ENCODE results near the gene RBM6. TPM values are rescaled to one million over a fixed set of nuclear protein-coding genes. Genes with fewer than 3 reads are reported as not detected.
"Not testable (repeated sequence)": the region's sequence is repeated elsewhere in the genome, so short reads cannot be mapped to it uniquely, and the experiment has no call there.

The RBM6 gene
- total RNA-seq, 3 donors from 2014 or later = 62.4 to 74.2 (median 65.9) TPM

DNA sequence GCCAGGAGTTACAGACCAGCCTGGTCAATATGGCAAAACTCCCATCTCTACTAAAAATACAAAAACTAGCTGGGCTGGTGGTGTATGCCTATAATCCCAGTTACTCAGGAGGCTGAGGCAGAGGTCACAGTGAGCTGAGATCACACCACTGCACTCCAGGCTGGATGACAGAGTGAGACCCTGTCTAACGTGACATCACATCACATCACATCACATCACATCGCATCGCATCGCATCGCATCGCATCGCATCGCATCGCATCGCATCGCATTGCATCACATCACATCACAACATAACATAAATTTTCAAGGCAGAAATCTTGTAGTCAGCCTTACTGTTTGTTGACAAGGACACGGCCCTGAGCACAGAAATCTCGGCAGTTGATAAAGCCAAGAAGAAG lies 44.4 kb downstream of the RBM6 start:
- Mint-ChIP-seq H3K4me3 (no peak overlapping the region), H3K9me3 (no peaks in the 10 kb centered on the region), H3K36me3 (ENCODE audit: insufficient read depth) (peaks cover 10% of the 10 kb centered on the region), H3K27me3 (ENCODE audit: low read depth) (no peaks in the 10 kb centered on the region), H3K4me1 (ENCODE audit: low read depth) (no peaks in the 10 kb centered on the region)
- ATAC-seq (no peak), DNase-seq (no peak)

GRCh38 chr3:49992326-49992725 lies 52.4 kb downstream of the RBM6 start:
- Mint-ChIP-seq H3K4me3 (no peak overlapping the region), H3K36me3 (ENCODE audit: insufficient read depth) (peaks cover 8% of the 10 kb centered on the region), H3K4me1 (ENCODE audit: low read depth) (peaks cover 2% of the 10 kb centered on the region), H3K27me3 (ENCODE audit: low read depth) (no peaks in the 10 kb centered on the region), H3K9me3 (no peaks in the 10 kb centered on the region)
- DNase-seq = no peak
- no peak for ATAC-seq

DNA sequence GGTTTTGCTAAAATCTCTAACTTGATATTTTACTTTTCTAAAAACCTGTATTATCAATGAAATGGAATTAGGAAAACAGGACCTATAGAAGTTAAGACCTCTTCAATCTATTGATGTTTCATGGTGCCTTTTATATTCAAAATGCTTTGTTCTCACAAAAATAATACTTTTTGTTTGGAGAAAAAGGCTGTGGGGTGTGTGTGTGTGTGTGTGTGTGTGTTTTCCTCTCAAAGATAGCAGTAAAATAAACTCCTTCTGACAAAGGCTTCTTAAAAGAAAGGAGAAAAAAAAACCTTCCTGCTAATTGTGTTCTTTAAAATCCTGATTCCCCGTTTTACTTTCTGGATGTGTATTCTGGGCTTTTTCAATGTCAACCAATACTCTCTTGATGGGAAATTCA lies 54.5 kb downstream of the RBM6 start:
- no peak for DNase-seq
- H3K27me3 Mint-ChIP-seq (ENCODE audit: low read depth) = no peaks in the 10 kb centered on the region
- no peak for ATAC-seq
- peaks cover 5% of the 10 kb centered on the region for H3K4me1 Mint-ChIP-seq (ENCODE audit: low read depth)
- H3K4me3 Mint-ChIP-seq = no peak overlapping the region
- peaks cover 10% of the 10 kb centered on the region for H3K36me3 Mint-ChIP-seq (ENCODE audit: insufficient read depth)
- no peaks in the 10 kb centered on the region for H3K9me3 Mint-ChIP-seq

- H3K36me3 Mint-ChIP-seq (ENCODE audit: insufficient read depth) = peaks cover 18% of the 10 kb centered on the region
- peaks cover 5% of the 10 kb centered on the region for H3K4me1 Mint-ChIP-seq (ENCODE audit: low read depth)
- no peak for ATAC-seq
- H3K9me3 Mint-ChIP-seq = no peaks in the 10 kb centered on the region
- H3K27me3 Mint-ChIP-seq (ENCODE audit: low read depth) = no peaks in the 10 kb centered on the region
- no peak overlapping the region for H3K4me3 Mint-ChIP-seq
- DNase-seq = no peak
These were observed 56.1 kb downstream of the RBM6 start for GRCh38 chr3:49996016-49996415.

DNA sequence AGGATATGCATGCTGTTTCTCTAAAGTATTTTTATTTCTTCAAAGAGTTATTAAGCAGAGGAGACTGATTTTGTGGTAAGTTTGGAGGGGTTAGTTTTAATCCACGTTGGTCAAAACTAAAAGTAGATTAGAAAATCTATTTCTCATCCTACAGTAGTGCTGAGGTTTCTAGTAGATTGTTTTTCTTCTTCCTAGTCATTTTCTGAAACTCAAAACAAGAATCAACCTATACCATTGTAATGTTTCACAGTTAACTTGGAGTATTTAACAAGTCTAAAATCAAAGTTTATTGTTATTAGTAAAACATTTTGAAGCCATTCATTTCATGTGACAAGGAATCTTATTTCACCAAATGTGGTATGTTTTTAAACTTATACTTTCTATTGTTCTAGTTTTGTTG lies 57.9 kb downstream of the RBM6 start:
- Mint-ChIP-seq H3K4me1 (ENCODE audit: low read depth) (peaks cover 5% of the 10 kb centered on the region), H3K4me3 (no peak overlapping the region), H3K27me3 (ENCODE audit: low read depth) (no peaks in the 10 kb centered on the region), H3K36me3 (ENCODE audit: insufficient read depth) (peaks cover 23% of the 10 kb centered on the region), H3K9me3 (no peaks in the 10 kb centered on the region)
- ATAC-seq (no peak), DNase-seq (no peak)

- no peaks in the 10 kb centered on the region for H3K27me3 Mint-ChIP-seq (ENCODE audit: low read depth)
These were observed 58.4 kb downstream of the RBM6 start for GRCh38 chr3:49998326-49998725.

GRCh38 chr3:50001511-50001910 lies 61.6 kb downstream of the RBM6 start:
- Mint-ChIP-seq H3K9me3 (no peaks in the 10 kb centered on the region), H3K36me3 (ENCODE audit: insufficient read depth) (peaks cover 29% of the 10 kb centered on the region), H3K27me3 (ENCODE audit: low read depth) (no peaks in the 10 kb centered on the region), H3K4me1 (ENCODE audit: low read depth) (peaks cover 3% of the 10 kb centered on the region), H3K4me3 (no peak overlapping the region)
- no peak for ATAC-seq
- DNase-seq = no peak

More at GRCh38 chr3:49998326-49998725, 58.4 kb downstream of the RBM6 start:
- Mint-ChIP-seq H3K4me1 (ENCODE audit: low read depth) (peaks cover 5% of the 10 kb centered on the region), H3K36me3 (ENCODE audit: insufficient read depth) (peaks cover 22% of the 10 kb centered on the region), H3K9me3 (no peaks in the 10 kb centered on the region), H3K4me3 (no peak overlapping the region)
- DNase-seq = no peak
- ATAC-seq = peak in 1 of 2 donors; percentile 23

GRCh38 chr3:50003216-50003615 lies 63.3 kb downstream of the RBM6 start:
- H3K27me3 Mint-ChIP-seq (ENCODE audit: low read depth) = no peaks in the 10 kb centered on the region
- H3K36me3 Mint-ChIP-seq (ENCODE audit: insufficient read depth) = peaks cover 31% of the 10 kb centered on the region
- DNase-seq = no peak
- H3K4me1 Mint-ChIP-seq (ENCODE audit: low read depth) = no peaks in the 10 kb centered on the region
- ATAC-seq = no peak
- H3K9me3 Mint-ChIP-seq = no peaks in the 10 kb centered on the region
- H3K4me3 Mint-ChIP-seq = no peak overlapping the region

GRCh38 chr3:50003824-50004223 lies 63.9 kb downstream of the RBM6 start:
- DNase-seq (no peak), ATAC-seq (no peak)
- H3K27me3 Mint-ChIP-seq (ENCODE audit: low read depth) = no peaks in the 10 kb centered on the region
- peaks cover 32% of the 10 kb centered on the region for H3K36me3 Mint-ChIP-seq (ENCODE audit: insufficient read depth)
- H3K9me3 Mint-ChIP-seq = no peaks in the 10 kb centered on the region
- no peak overlapping the region for H3K4me3 Mint-ChIP-seq
- no peaks in the 10 kb centered on the region for H3K4me1 Mint-ChIP-seq (ENCODE audit: low read depth)

GRCh38 chr3:50008931-50009330 lies 69.0 kb downstream of the RBM6 start:
- peaks cover 2% of the 10 kb centered on the region for H3K4me1 Mint-ChIP-seq (ENCODE audit: low read depth)
- H3K4me3 Mint-ChIP-seq = no peak overlapping the region
- H3K9me3 Mint-ChIP-seq = no peaks in the 10 kb centered on the region
- H3K36me3 Mint-ChIP-seq (ENCODE audit: insufficient read depth) = peaks cover 20% of the 10 kb centered on the region
- DNase-seq = no peak
- H3K27me3 Mint-ChIP-seq (ENCODE audit: low read depth) = no peaks in the 10 kb centered on the region
- no peak for ATAC-seq

DNA sequence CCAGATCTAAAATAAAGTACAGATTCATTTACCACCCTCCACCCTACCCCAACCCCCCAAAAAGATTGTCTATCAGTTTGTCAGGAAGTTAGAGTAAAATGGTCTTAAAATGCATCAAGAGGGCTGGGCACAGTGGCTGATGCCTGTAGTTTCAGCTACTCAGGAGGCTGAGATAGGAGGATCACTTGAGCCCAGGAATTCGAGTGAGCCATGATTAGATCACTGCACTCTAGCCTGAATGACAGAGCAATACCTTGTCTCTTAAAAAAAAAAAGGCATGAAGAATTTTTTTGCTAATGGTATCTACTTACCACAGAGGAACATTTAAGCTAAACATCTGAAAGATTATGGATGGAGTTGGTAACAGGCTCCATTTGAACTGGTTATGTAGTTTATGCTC lies 71.0 kb downstream of the RBM6 start:
- Mint-ChIP-seq H3K36me3 (ENCODE audit: insufficient read depth) (peaks cover 19% of the 10 kb centered on the region), H3K4me3 (no peak overlapping the region), H3K27me3 (ENCODE audit: low read depth) (no peaks in the 10 kb centered on the region), H3K4me1 (ENCODE audit: low read depth) (peaks cover 4% of the 10 kb centered on the region), H3K9me3 (no peaks in the 10 kb centered on the region)
- DNase-seq = no peak
- ATAC-seq = no peak

DNA sequence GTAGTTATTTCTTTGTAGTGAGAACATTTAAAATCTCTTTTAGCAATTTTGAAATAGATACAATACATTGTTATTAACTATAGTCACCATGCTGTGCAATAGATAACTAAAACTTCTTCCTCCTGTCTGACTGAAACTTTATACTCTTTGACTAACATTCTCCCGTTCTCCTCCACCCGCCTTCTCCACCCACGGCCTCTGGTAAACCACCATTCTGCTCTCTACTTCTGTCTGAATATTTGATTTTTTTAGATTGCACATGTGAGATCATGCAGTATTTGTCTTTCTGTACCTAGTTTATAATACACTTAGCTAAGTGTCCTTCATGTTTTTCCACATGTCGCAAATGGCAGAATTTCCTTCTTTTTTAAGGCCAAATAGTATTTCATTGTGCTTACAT lies 76.0 kb downstream of the RBM6 start:
- ATAC-seq = no peak
- peaks cover 36% of the 10 kb centered on the region for H3K36me3 Mint-ChIP-seq (ENCODE audit: insufficient read depth)
- DNase-seq = no peak

GRCh38 chr3:50028346-50028745 lies 88.4 kb downstream of the RBM6 start:
- Mint-ChIP-seq H3K4me3 (no peak overlapping the region), H3K9me3 (no peaks in the 10 kb centered on the region), H3K27me3 (ENCODE audit: low read depth) (no peaks in the 10 kb centered on the region), H3K4me1 (ENCODE audit: low read depth) (no peaks in the 10 kb centered on the region), H3K36me3 (ENCODE audit: insufficient read depth) (peaks cover 33% of the 10 kb centered on the region)
- ATAC-seq = no peak
- no peak for DNase-seq

More for the DNA sequence above, 76.0 kb downstream of the RBM6 start:
- peaks cover 7% of the 10 kb centered on the region for H3K4me1 Mint-ChIP-seq (ENCODE audit: low read depth)
- no peaks in the 10 kb centered on the region for H3K27me3 Mint-ChIP-seq (ENCODE audit: low read depth)
- H3K4me3 Mint-ChIP-seq = no peak overlapping the region
- no peaks in the 10 kb centered on the region for H3K9me3 Mint-ChIP-seq

- not testable (repeated sequence) for H3K27me3 Mint-ChIP-seq (ENCODE audit: low read depth); ATAC-seq; H3K4me1 Mint-ChIP-seq (ENCODE audit: low read depth); DNase-seq; H3K9me3 Mint-ChIP-seq; H3K4me3 Mint-ChIP-seq
- peaks cover 31% of the 10 kb centered on the region for H3K36me3 Mint-ChIP-seq (ENCODE audit: insufficient read depth)
These were observed 91.3 kb downstream of the RBM6 start for GRCh38 chr3:50031201-50031600.

DNA sequence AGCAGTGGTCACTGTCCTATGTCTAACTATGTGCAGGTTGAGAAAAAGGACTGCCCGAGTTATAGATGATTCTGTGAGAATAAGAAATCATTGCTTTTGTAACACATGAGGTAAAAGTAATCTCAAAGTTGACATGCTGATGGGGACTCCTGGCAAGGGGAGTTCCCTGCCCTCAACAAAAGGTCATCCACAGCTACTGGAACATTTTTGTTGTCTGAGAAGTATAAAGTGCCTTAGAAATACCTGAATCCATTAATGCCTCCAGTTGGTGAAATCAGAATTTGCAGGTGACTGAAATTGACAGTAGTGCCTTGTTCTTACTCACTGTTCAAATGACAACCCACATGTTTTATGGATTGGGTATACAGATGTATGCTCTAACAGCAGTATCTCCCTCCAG lies 105.0 kb downstream of the RBM6 start:
- Mint-ChIP-seq H3K4me3 (no peak overlapping the region), H3K27me3 (ENCODE audit: low read depth) (no peaks in the 10 kb centered on the region), H3K9me3 (no peaks in the 10 kb centered on the region), H3K36me3 (ENCODE audit: insufficient read depth) (peaks cover 13% of the 10 kb centered on the region), H3K4me1 (ENCODE audit: low read depth) (peaks cover 11% of the 10 kb centered on the region)
- ATAC-seq (no peak), DNase-seq (no peak)

- Mint-ChIP-seq H3K9me3 (no peaks in the 10 kb centered on the region), H3K4me1 (ENCODE audit: low read depth) (peaks cover 3% of the 10 kb centered on the region), H3K36me3 (ENCODE audit: insufficient read depth) (peaks cover 23% of the 10 kb centered on the region), H3K4me3 (no peak overlapping the region), H3K27me3 (ENCODE audit: low read depth) (no peaks in the 10 kb centered on the region)
- no peak for DNase-seq
- no peak for ATAC-seq
These were observed 107.5 kb downstream of the RBM6 start for GRCh38 chr3:50047426-50047825.

All from activated T-cell treated with anti-CD3 and anti-CD28 coated beads, Interleukin-2, amount 50 U/mL, for 4 hours (primary cell).